Measurements from ENCODE around the gene KCNJ12. TPM values are rescaled to one million over a fixed set of nuclear protein-coding genes. Genes with fewer than 3 reads are reported as not detected.

KCNJ12 gene
- total RNA-seq, 1 experiment from 2014 or later = not detected

DNA sequence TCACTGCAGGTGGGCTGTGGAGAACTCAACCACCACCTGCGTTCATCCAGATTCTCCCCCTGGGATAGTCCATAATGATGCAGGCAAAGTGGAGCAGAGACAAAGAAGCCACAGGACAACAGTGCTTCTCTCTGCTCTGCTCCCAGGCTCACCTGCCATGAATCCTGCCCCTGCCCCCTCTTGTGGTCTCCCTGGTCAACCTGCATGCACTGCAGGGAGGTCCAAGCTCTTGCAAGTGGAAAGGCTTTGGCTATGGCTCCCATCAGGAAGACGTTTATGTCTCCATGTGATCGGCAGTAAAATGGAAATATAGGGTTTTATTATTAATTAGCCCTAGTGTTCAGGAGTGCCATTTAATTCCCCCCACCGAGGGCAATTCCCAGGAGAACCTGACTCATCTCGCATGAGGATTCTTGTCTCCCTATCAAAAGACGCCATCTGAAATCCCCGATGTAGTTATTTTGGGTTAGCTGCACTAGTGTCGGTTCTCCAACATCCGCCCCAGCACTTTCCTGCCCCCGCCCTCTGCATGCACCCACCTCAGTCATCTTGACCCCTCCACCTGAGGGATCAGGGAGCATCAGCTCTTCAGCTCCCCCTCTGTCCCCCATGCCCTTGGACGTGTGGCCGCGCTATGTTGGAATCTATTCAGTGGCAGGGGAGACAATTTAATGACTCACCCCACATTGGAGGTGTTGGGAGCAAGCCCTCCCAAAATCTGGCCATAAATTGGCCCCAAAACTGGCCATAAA, 91.8 kb downstream of the KCNJ12 start:
- DNase-seq (ENCODE audit: unreplicated experiment) = no peak
- Mint-ChIP-seq H3K27me3 (ENCODE audit: insufficient read depth, unreplicated experiment) (peaks cover 81% of the 10 kb centered on the region), H3K36me3 (ENCODE audit: insufficient read depth, unreplicated experiment) (no peaks in the 10 kb centered on the region), H3K4me1 (ENCODE audit: insufficient read depth, unreplicated experiment) (no peaks in the 10 kb centered on the region), H3K4me3 (ENCODE audit: unreplicated experiment) (no peak overlapping the region), H3K9me3 (ENCODE audit: unreplicated experiment) (no peaks in the 10 kb centered on the region), H3K27ac (ENCODE audit: low read depth, unreplicated experiment) (no peak overlapping the region)
- ChIA-PET POLR2A (no interaction called here), CTCF (interaction anchor here (0.6 to 1.1 kb wide), 2 partner anchors 11 to 71 kb away, joined by 3 read pairs; no protein-coding TSS in a partner anchor)
- intact Hi-C loops (cut with micrococcal nuclease) = no loop called here
- TF ChIP-seq, protein P1, sequence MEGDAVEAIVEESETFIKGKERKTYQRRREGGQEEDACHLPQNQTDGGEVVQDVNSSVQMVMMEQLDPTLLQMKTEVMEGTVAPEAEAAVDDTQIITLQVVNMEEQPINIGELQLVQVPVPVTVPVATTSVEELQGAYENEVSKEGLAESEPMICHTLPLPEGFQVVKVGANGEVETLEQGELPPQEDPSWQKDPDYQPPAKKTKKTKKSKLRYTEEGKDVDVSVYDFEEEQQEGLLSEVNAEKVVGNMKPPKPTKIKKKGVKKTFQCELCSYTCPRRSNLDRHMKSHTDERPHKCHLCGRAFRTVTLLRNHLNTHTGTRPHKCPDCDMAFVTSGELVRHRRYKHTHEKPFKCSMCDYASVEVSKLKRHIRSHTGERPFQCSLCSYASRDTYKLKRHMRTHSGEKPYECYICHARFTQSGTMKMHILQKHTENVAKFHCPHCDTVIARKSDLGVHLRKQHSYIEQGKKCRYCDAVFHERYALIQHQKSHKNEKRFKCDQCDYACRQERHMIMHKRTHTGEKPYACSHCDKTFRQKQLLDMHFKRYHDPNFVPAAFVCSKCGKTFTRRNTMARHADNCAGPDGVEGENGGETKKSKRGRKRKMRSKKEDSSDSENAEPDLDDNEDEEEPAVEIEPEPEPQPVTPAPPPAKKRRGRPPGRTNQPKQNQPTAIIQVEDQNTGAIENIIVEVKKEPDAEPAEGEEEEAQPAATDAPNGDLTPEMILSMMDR (IDR thresholded peaks at IDR 0.05; ENCODE audit: unreplicated experiment) = no peak
- no TSS peak for BruUV-seq (replicated peaks)

Other genes starting within 250 kb of the KCNJ12 start
- gene DHRS7B, start 249.4 kb upstream of the KCNJ12 start, total RNA-seq (2022) = 18.0 and 21.6 TPM in 2 replicates
- gene TMEM11, start 162.2 kb upstream of the KCNJ12 start, total RNA-seq (2022) = 27.8 and 33.5 TPM in 2 replicates
- 2.3 and 2.5 TPM in 2 replicates for gene NATD1, start 122.9 kb upstream of the KCNJ12 start, total RNA-seq (2022)
- 25.7 and 45.2 TPM in 2 replicates for gene MAP2K3, start 91.6 kb upstream of the KCNJ12 start, total RNA-seq (2022)

Measured in MCF 10A (cell line).